HepG2 (cell line): Measurements from ENCODE around the gene PHLDB1. TPM values are rescaled to one million over a fixed set of nuclear protein-coding genes. Genes with fewer than 3 reads are reported as not detected.

Experiments
- MIXL1 ChIP-seq: IDR thresholded peaks from 2 replicates; pipeline ENCODE4 v1.6.1; 2016
- NFATC3 ChIP-seq: sonication (generic); formaldehyde crosslinking; IDR thresholded peaks from 2 replicates; pipeline ENCODE4 v1.5.1; 2020; ENCODE audit warnings: mild to moderate bottlenecking, missing genetic modification reagents
- PRDM15 ChIP-seq: sonication (generic); formaldehyde crosslinking; IDR thresholded peaks from 2 replicates; pipeline ENCODE4 v1.4.0; 2020; ENCODE audit warnings: missing genetic modification reagents
- PRDM4 ChIP-seq: sonication (generic); formaldehyde crosslinking; IDR thresholded peaks from 2 replicates; pipeline ENCODE4 v1.9.0; 2021; ENCODE audit warnings: missing genetic modification reagents, borderline replicate concordance
- PTBP1 ChIP-seq: fragments of 200-400 bp; formaldehyde crosslinking; IDR thresholded peaks from 2 replicates; pipeline ENCODE4 v1.6.1; 2018; ENCODE audit warnings: low read length, low read depth; ENCODE audit not compliant: poor library complexity, severe bottlenecking
- SALL2 ChIP-seq: sonication (generic); formaldehyde crosslinking; IDR thresholded peaks from 2 replicates; pipeline ENCODE4 v1.8.1; 2023; ENCODE audit warnings: mild to moderate bottlenecking, missing genetic modification reagents, inconsistent platforms
- polyA plus RNA-seq, 8 experiments: library from polyadenylated mRNA; depleted of rRNA in 3 of 8; stranded (reverse) in 7 of 8; unstranded in 1 of 8; fragments of >200 nt; fragmentation: Illumina TruSeq in 4 of 8; extraction: Trizol in 4 of 8; gene quantifications; 2 replicates each; pipeline versions ENCODE4 v1.2.1 to v1.2.3, GENCODE V29; 2011 to 2016; ENCODE audit warnings: low read depth in 4 of 8, missing spikeins in 1 of 8, mixed read lengths in 1 of 8; ENCODE audit not compliant: insufficient read depth in 1 of 8
- total RNA-seq, 5 experiments: library from RNA; depleted of rRNA; stranded (reverse); fragments of >200 nt; fragmentation: Illumina TruSeq; extraction: Trizol; gene quantifications; 2 replicates each; pipeline ENCODE4 v1.2.3, GENCODE V29; 2016; ENCODE audit warnings: low read depth in 1 of 5
- TF ChIP-seq, protein P1 (sequence below): sonication (generic); formaldehyde crosslinking; conservative IDR thresholded peaks from 2 replicates; pipeline ENCODE4 v1.4.0; 2020; ENCODE audit warnings: mild to moderate bottlenecking, missing genetic modification reagents, moderate library complexity
- TF ChIP-seq, protein P2 (sequence below): sonication (generic); formaldehyde crosslinking; IDR thresholded peaks from 2 replicates; pipeline ENCODE4 v1.9.0; 2021; ENCODE audit warnings: missing genetic modification reagents, borderline replicate concordance
- TF ChIP-seq, protein P3 (sequence below): sonication (generic); formaldehyde crosslinking; IDR thresholded peaks from 2 replicates; pipeline ENCODE4 v1.8.0; 2022; ENCODE audit warnings: missing genetic modification reagents, mild to moderate bottlenecking, moderate library complexity, borderline replicate concordance

Gene PHLDB1
- total and polyA plus RNA-seq, 2 of the 13 experiments (the other 11 are each of a cell fraction or from before 2014, with no cell fraction given): 13.8 to 14.2 TPM

- TF ChIP-seq, protein P1, sequence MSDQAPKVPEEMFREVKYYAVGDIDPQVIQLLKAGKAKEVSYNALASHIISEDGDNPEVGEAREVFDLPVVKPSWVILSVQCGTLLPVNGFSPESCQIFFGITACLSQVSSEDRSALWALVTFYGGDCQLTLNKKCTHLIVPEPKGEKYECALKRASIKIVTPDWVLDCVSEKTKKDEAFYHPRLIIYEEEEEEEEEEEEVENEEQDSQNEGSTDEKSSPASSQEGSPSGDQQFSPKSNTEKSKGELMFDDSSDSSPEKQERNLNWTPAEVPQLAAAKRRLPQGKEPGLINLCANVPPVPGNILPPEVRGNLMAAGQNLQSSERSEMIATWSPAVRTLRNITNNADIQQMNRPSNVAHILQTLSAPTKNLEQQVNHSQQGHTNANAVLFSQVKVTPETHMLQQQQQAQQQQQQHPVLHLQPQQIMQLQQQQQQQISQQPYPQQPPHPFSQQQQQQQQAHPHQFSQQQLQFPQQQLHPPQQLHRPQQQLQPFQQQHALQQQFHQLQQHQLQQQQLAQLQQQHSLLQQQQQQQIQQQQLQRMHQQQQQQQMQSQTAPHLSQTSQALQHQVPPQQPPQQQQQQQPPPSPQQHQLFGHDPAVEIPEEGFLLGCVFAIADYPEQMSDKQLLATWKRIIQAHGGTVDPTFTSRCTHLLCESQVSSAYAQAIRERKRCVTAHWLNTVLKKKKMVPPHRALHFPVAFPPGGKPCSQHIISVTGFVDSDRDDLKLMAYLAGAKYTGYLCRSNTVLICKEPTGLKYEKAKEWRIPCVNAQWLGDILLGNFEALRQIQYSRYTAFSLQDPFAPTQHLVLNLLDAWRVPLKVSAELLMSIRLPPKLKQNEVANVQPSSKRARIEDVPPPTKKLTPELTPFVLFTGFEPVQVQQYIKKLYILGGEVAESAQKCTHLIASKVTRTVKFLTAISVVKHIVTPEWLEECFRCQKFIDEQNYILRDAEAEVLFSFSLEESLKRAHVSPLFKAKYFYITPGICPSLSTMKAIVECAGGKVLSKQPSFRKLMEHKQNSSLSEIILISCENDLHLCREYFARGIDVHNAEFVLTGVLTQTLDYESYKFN (CRISPR knock-in tag): no peak; the same call in 1 of the 2 replicates
- TF ChIP-seq MIXL1 (no peak; the same call in 1 of the 2 replicates), PTBP1 (no peak), NFATC3 (CRISPR knock-in tag) (no peak), PRDM15 (CRISPR knock-in tag) (peak; percentile 57; the same call in 1 of the 2 replicates), SALL2 (CRISPR knock-in tag) (peak; percentile 62; the same call in 1 of the 2 replicates), PRDM4 (no peak)
- TF ChIP-seq, protein P2, sequence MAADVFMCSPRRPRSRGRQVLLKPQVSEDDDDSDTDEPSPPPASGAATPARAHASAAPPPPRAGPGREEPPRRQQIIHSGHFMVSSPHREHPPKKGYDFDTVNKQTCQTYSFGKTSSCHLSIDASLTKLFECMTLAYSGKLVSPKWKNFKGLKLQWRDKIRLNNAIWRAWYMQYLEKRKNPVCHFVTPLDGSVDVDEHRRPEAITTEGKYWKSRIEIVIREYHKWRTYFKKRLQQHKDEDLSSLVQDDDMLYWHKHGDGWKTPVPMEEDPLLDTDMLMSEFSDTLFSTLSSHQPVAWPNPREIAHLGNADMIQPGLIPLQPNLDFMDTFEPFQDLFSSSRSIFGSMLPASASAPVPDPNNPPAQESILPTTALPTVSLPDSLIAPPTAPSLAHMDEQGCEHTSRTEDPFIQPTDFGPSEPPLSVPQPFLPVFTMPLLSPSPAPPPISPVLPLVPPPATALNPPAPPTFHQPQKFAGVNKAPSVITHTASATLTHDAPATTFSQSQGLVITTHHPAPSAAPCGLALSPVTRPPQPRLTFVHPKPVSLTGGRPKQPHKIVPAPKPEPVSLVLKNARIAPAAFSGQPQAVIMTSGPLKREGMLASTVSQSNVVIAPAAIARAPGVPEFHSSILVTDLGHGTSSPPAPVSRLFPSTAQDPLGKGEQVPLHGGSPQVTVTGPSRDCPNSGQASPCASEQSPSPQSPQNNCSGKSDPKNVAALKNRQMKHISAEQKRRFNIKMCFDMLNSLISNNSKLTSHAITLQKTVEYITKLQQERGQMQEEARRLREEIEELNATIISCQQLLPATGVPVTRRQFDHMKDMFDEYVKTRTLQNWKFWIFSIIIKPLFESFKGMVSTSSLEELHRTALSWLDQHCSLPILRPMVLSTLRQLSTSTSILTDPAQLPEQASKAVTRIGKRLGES (CRISPR knock-in tag): 0 out of 2 replicates have a peak, but pooled peaks have one; percentile 35
- TF ChIP-seq, protein P3, sequence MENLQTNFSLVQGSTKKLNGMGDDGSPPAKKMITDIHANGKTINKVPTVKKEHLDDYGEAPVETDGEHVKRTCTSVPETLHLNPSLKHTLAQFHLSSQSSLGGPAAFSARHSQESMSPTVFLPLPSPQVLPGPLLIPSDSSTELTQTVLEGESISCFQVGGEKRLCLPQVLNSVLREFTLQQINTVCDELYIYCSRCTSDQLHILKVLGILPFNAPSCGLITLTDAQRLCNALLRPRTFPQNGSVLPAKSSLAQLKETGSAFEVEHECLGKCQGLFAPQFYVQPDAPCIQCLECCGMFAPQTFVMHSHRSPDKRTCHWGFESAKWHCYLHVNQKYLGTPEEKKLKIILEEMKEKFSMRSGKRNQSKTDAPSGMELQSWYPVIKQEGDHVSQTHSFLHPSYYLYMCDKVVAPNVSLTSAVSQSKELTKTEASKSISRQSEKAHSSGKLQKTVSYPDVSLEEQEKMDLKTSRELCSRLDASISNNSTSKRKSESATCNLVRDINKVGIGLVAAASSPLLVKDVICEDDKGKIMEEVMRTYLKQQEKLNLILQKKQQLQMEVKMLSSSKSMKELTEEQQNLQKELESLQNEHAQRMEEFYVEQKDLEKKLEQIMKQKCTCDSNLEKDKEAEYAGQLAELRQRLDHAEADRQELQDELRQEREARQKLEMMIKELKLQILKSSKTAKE (CRISPR knock-in tag): no peak
Measured at GRCh38 chr11:118572061-118572980, 35.1 kb upstream of the PHLDB1 start, which contains the start of gene ARCN1 (continued).
